Mesothelial cell of epicardium (in vitro differentiated cells): ENCODE data around the gene TMEM30A. TPM values are rescaled to one million over a fixed set of nuclear protein-coding genes. Genes with fewer than 3 reads are reported as not detected.

Source experiments
- DNase-seq, 2 experiments: peaks; one replicate each; pipeline ENCODE4 v3.0.0; 2021; ENCODE audit warnings: low spot score in 2 of 2; ENCODE audit not compliant: unreplicated experiment in 2 of 2
- H3K27ac Mint-ChIP-seq: 2 replicates; pipeline ENCODE4 v1.8.0; 2021; ENCODE audit warnings: mixed read lengths
- H3K27me3 Mint-ChIP-seq: 2 replicates; pipeline ENCODE4 v1.8.0; 2021; ENCODE audit warnings: low read depth, mixed read lengths
- H3K36me3 Mint-ChIP-seq: 2 replicates; pipeline ENCODE4 v1.8.0; 2021; ENCODE audit warnings: mixed read lengths
- H3K4me1 Mint-ChIP-seq: 2 replicates; pipeline ENCODE4 v1.8.0; 2021; ENCODE audit warnings: mixed read lengths
- H3K4me3 Mint-ChIP-seq: 2 replicates; pipeline ENCODE4 v1.8.0; 2021; ENCODE audit warnings: mild to moderate bottlenecking, moderate library complexity, mixed read lengths
- H3K9me3 Mint-ChIP-seq: 2 replicates; pipeline ENCODE4 v1.8.0; 2021; ENCODE audit warnings: mixed read lengths
- total RNA-seq: library from RNA; stranded (reverse); gene quantifications from 3 replicates; pipeline ENCODE4 v1.2.1, GENCODE V29; 2021
- TF ChIP-seq, protein P1 (sequence below): fragments of 200-600 bp; sonication (generic); IDR thresholded peaks from one replicate; pipeline ENCODE4 v1.5.0; 2021; ENCODE audit warnings: antibody characterized with exemption; ENCODE audit not compliant: unreplicated experiment

The TMEM30A gene
- 87.6 to 95.3 TPM (median 90.1 TPM) in 3 replicates for total RNA-seq

DNA sequence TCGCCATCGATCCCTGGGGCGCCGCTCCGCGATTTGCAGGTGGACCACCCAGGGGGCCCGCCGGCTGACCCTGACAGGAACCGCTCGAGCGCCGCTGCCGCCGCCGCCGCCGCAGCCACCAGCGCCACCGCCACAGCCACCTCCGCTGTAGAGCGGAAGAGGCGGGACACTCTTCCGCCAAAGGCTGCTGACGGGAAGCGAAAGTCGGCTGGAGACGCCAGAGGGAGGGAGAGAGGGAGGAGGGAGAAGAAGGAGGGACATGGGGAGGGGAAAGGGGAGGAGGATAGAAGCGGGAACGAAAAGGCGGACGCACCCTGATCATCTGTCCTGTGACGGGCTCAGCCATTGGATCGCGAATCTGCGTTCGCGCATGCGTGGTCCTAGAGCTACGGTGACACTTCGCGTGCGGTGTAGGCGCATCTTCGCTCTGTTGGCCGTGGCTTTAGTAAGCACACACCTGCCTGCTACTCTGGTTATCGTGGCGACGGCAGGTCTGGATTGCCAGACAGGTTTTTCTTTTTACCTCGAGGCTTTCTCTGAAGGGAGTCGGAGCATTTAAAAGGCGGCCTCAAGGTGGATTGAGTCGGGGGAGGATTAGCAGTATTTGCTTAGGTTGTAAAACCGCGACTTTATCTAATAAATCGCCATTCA, at the start of gene TMEM30A:
TMEM30A (minus strand) TSS at position 161 of the 651 bp plus-strand sequence; CDS start at position 7, 154 bp downstream.
- TF ChIP-seq, protein P1, sequence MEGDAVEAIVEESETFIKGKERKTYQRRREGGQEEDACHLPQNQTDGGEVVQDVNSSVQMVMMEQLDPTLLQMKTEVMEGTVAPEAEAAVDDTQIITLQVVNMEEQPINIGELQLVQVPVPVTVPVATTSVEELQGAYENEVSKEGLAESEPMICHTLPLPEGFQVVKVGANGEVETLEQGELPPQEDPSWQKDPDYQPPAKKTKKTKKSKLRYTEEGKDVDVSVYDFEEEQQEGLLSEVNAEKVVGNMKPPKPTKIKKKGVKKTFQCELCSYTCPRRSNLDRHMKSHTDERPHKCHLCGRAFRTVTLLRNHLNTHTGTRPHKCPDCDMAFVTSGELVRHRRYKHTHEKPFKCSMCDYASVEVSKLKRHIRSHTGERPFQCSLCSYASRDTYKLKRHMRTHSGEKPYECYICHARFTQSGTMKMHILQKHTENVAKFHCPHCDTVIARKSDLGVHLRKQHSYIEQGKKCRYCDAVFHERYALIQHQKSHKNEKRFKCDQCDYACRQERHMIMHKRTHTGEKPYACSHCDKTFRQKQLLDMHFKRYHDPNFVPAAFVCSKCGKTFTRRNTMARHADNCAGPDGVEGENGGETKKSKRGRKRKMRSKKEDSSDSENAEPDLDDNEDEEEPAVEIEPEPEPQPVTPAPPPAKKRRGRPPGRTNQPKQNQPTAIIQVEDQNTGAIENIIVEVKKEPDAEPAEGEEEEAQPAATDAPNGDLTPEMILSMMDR: no peak
- no peaks in the 10 kb centered on the region for H3K9me3 Mint-ChIP-seq
- DNase-seq: peak; percentile 95
- no peaks in the 10 kb centered on the region for H3K27me3 Mint-ChIP-seq
- peaks cover 2% of the 10 kb centered on the region for H3K36me3 Mint-ChIP-seq
- peaks cover 48% of the 10 kb centered on the region for H3K4me1 Mint-ChIP-seq
- no peak within 1 kb of the TSS for H3K4me3 Mint-ChIP-seq
- H3K27ac Mint-ChIP-seq: no peak within 1 kb of the TSS

DNA sequence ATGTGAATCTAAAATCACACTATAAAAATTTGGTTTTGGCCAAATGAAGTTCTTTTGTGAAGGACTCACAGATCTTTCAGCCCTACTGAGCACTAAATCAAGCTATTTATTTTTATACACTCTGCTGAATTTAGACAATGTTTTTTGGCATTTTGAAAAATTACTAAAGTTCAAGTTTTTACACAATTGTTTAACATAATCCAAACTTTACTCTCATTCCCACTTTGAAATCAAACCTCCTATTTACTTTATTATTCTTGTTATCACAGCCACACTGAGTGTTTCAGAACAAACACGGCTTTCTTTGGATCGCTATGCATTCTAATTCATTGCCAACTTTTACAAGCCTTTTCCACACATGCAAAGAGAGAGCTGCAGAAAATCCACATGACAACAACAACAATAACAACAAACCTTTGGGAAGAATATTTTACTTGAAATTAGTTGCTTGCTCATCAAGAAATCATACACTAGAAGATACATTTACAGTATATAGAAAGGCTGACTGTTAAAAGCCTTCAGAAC, 49.1 kb upstream of the TMEM30A start:
- no peak for DNase-seq
- H3K4me1 Mint-ChIP-seq: peaks cover 37% of the 10 kb centered on the region
- no peak overlapping the region for H3K4me3 Mint-ChIP-seq

DNA sequence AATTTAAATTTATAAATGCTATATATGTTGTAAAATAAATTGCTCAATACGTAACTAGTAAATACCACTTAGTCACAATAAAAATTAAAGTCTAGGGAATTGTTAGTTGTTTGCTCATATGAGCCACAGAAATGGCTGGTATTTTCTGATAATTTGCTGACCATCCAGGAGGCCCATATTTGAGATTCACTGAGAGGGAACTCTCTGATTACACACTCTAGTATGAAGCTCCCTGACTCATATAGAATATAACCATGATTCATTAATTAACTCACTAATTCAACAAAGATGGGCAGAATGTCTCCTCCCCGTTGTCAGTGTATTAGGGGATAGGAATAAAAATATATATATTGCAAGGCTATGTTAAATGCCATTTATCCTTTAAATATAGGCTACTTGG, 46.6 kb upstream of the TMEM30A start:
- H3K36me3 Mint-ChIP-seq: no peaks in the 10 kb centered on the region
- H3K4me1 Mint-ChIP-seq: peaks cover 28% of the 10 kb centered on the region
- H3K27me3 Mint-ChIP-seq: no peaks in the 10 kb centered on the region
- no peak overlapping the region for H3K4me3 Mint-ChIP-seq
- TF ChIP-seq, protein P1: no peak
- DNase-seq: no peak
- H3K9me3 Mint-ChIP-seq: peaks cover under 1% of the 10 kb centered on the region
- no peak overlapping the region for H3K27ac Mint-ChIP-seq

More for the DNA sequence above, 49.1 kb upstream of the TMEM30A start:
- Mint-ChIP-seq H3K9me3 (no peaks in the 10 kb centered on the region), H3K36me3 (no peaks in the 10 kb centered on the region), H3K27me3 (no peaks in the 10 kb centered on the region), H3K27ac (peak overlapping the region; percentile 68)
- TF ChIP-seq, protein P1: no peak

DNA sequence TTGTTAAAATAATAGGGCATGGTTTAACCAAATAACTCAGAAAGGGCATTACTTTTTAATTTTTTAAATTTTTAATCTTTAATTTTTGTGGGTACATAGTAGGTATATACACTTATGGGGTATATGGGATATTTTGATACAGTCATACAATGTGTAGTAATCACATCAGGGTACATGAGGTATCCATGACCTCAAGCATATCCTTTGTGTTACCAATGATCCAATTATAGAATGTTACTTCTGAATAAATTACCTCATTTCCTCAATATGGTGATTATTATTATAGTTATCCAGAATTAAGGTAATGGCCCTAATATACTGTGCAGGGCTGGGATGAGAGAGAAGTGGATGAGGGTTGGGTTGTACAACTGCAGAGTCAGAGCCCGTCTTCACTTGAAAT, 45.1 kb upstream of the TMEM30A start:
- no peaks in the 10 kb centered on the region for H3K27me3 Mint-ChIP-seq
- no peak overlapping the region for H3K4me3 Mint-ChIP-seq
- H3K4me1 Mint-ChIP-seq: peaks cover 16% of the 10 kb centered on the region
- no peak for DNase-seq
- TF ChIP-seq, protein P1: no peak
- H3K36me3 Mint-ChIP-seq: peaks cover 4% of the 10 kb centered on the region
- H3K9me3 Mint-ChIP-seq: peaks cover 8% of the 10 kb centered on the region
- no peak overlapping the region for H3K27ac Mint-ChIP-seq

DNA sequence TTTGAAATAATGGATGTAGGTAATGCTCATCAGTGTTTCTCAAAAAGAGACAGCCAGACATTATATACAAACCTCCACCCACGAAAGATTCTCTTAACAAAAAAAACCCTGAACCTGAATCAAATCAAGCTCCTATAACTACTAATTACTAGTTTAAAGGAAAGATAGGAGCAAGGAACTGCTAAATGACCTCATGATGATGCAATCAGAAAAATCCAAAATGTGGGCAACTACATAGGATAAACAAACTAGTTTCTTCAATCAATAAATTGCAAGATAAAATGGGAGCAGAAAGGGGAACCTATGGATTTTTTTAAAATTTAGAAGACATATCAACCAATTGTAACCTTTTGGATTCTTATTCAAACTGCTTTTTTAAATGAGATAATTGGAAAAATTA, 43.2 kb upstream of the TMEM30A start:
- Mint-ChIP-seq H3K27ac (no peak overlapping the region), H3K4me1 (no peaks in the 10 kb centered on the region), H3K4me3 (no peak overlapping the region), H3K9me3 (peaks cover 9% of the 10 kb centered on the region), H3K36me3 (peaks cover 8% of the 10 kb centered on the region), H3K27me3 (no peaks in the 10 kb centered on the region)
- DNase-seq: no peak
- TF ChIP-seq, protein P1: no peak
